GM12891 (cell line): ENCODE measurements around the gene HDAC4.

Source experiments
- DNase-seq: peaks from one replicate; pipeline ENCODE4 v3.0.0; 2011; ENCODE audit warnings: low spot score; ENCODE audit not compliant: insufficient read length
- FAIRE-seq: peaks from 2 replicates; lab custom pipeline; 2011; peaks lifted over from hg19 to GRCh38; lab: Jason Lieb, UNC
- PAX5 ChIP-seq: IDR thresholded peaks from 2 replicates; pipeline ENCODE4 v1.6.1; 2011; ENCODE audit warnings: low read length, moderate library complexity, mild to moderate bottlenecking; ENCODE audit not compliant: insufficient read depth, severe bottlenecking
- POLR2A ChIP-seq: IDR thresholded peaks from 2 replicates; pipeline ENCODE4 v1.6.1; 2011; ENCODE audit warnings: low read depth, low read length, control low read depth
- POLR2AphosphoS5 ChIP-seq: IDR thresholded peaks from 2 replicates; pipeline ENCODE4 v1.6.1; 2011; ENCODE audit warnings: low read depth, low read length, control low read depth
- POU2F2 ChIP-seq: IDR thresholded peaks from 2 replicates; pipeline ENCODE4 v1.6.1; 2011; ENCODE audit warnings: low read depth, mild to moderate bottlenecking, control low read depth, low read length, moderate library complexity
- SPI1 ChIP-seq: IDR thresholded peaks from 2 replicates; pipeline ENCODE4 v1.6.1; 2011; ENCODE audit warnings: low read depth, low read length, control low read depth
- TAF1 ChIP-seq: IDR thresholded peaks from 2 replicates; pipeline ENCODE4 v1.6.1; 2011; ENCODE audit warnings: low read depth, low read length, control low read depth

The HDAC4 gene

GRCh38 chr2:239259603-239260298 lies 141.1 kb downstream of the HDAC4 start:
- no peak for DNase-seq
- peak; percentile 70 for FAIRE-seq
- TF ChIP-seq SPI1 (0 out of 2 replicates have a peak, but pooled peaks have one; percentile 17), POLR2AphosphoS5 (no peak)

GRCh38 chr2:239259173-239259572 lies 141.6 kb downstream of the HDAC4 start:
- DNase-seq (no peak), FAIRE-seq (peak; percentile 92)
- no peak for TF ChIP-seq SPI1
- TF ChIP-seq PAX5 = peak; percentile 69
- no peak for TF ChIP-seq POU2F2

GRCh38 chr2:239258248-239258647 lies 142.6 kb downstream of the HDAC4 start:
- DNase-seq (no peak), FAIRE-seq (peak; percentile 28)
- TF ChIP-seq PAX5 = no peak
- TF ChIP-seq POU2F2 = no peak
- no peak for TF ChIP-seq TAF1
- no peak for TF ChIP-seq POLR2AphosphoS5
- no peak for TF ChIP-seq POLR2A
- TF ChIP-seq SPI1 = no peak

GRCh38 chr2:239257511-239257937 lies 143.3 kb downstream of the HDAC4 start:
- FAIRE-seq = no peak

GRCh38 chr2:239256350-239256743 lies 144.5 kb downstream of the HDAC4 start:
- no peak for FAIRE-seq

More at GRCh38 chr2:239257511-239257937, 143.3 kb downstream of the HDAC4 start:
- no peak for DNase-seq
- TF ChIP-seq PAX5 (no peak), SPI1 (no peak), POLR2A (no peak), POLR2AphosphoS5 (no peak), POU2F2 (no peak), TAF1 (no peak)

GRCh38 chr2:239255628-239256349 lies 145.0 kb downstream of the HDAC4 start:
- TF ChIP-seq PAX5 (no peak), POU2F2 (no peak), POLR2A (no peak), POLR2AphosphoS5 (no peak), TAF1 (no peak), SPI1 (no peak)
- no peak for DNase-seq
- peak; percentile 38 for FAIRE-seq

More at GRCh38 chr2:239256350-239256743, 144.5 kb downstream of the HDAC4 start:
- no peak for TF ChIP-seq PAX5
- no peak for TF ChIP-seq POLR2A
- no peak for TF ChIP-seq TAF1
- TF ChIP-seq SPI1 = no peak
- TF ChIP-seq POLR2AphosphoS5 = no peak
- no peak for TF ChIP-seq POU2F2
- DNase-seq = no peak

- FAIRE-seq (no peak), DNase-seq (no peak)
- TF ChIP-seq POU2F2 = no peak
- TF ChIP-seq POLR2A = no peak
- no peak for TF ChIP-seq TAF1
- TF ChIP-seq PAX5 = no peak
- TF ChIP-seq POLR2AphosphoS5 = no peak
- TF ChIP-seq SPI1 = no peak
Measured at GRCh38 chr2:239255218-239255617, 145.6 kb downstream of the HDAC4 start.

GRCh38 chr2:239253701-239254436 lies 147.0 kb downstream of the HDAC4 start:
- no peak for FAIRE-seq
- no peak for TF ChIP-seq POLR2AphosphoS5
- no peak for TF ChIP-seq POLR2A
- no peak for TF ChIP-seq PAX5
- TF ChIP-seq POU2F2 = no peak
- no peak for TF ChIP-seq TAF1
- TF ChIP-seq SPI1 = no peak
- no peak for DNase-seq

GRCh38 chr2:239253264-239253663 lies 147.6 kb downstream of the HDAC4 start:
- TF ChIP-seq PAX5 (no peak), POLR2AphosphoS5 (no peak), POU2F2 (0 out of 2 replicates have a peak, but pooled peaks have one; percentile 26), SPI1 (peak; percentile 100), POLR2A (no peak), TAF1 (no peak)
- DNase-seq (no peak), FAIRE-seq (peak; percentile 86)

GRCh38 chr2:239252801-239253200 lies 148.0 kb downstream of the HDAC4 start:
- no peak for TF ChIP-seq TAF1
- TF ChIP-seq SPI1 = no peak
- no peak for TF ChIP-seq POU2F2
- no peak for TF ChIP-seq POLR2AphosphoS5
- no peak for TF ChIP-seq PAX5
- no peak for DNase-seq
- FAIRE-seq = no peak
